Neural crest cell (in vitro differentiated cells): Measurements from ENCODE around the gene SRMS. TPM values are rescaled to one million over a fixed set of nuclear protein-coding genes. Genes with fewer than 3 reads are reported as not detected.

Experiments used
- DNase-seq: peaks from one replicate; pipeline ENCODE4 v3.0.0; 2021; ENCODE audit warnings: low read depth, mixed read lengths, low spot score
- H3K27ac Mint-ChIP-seq: one replicate; pipeline ENCODE4 v1.8.0; 2021; ENCODE audit warnings: mild to moderate bottlenecking, mixed read lengths; ENCODE audit not compliant: unreplicated experiment
- H3K27me3 Mint-ChIP-seq: 2 replicates; pipeline ENCODE4 v1.8.0; 2021; ENCODE audit warnings: low read depth, mild to moderate bottlenecking, mixed read lengths
- H3K36me3 Mint-ChIP-seq: 2 replicates; pipeline ENCODE4 v1.8.0; 2021; ENCODE audit warnings: low read depth, mild to moderate bottlenecking, mixed read lengths
- H3K4me1 Mint-ChIP-seq: 2 replicates; pipeline ENCODE4 v1.8.0; 2021; ENCODE audit warnings: mixed read lengths
- H3K4me3 Mint-ChIP-seq: one replicate; pipeline ENCODE4 v1.8.0; 2021; ENCODE audit warnings: mild to moderate bottlenecking, mixed read lengths
- H3K9me3 Mint-ChIP-seq: 2 replicates; pipeline ENCODE4 v1.8.0; 2021; ENCODE audit warnings: mixed read lengths
- total RNA-seq: library from RNA; stranded (reverse); gene quantifications from 2 replicates; pipeline ENCODE4 v1.2.1, GENCODE V29; 2021
- TF ChIP-seq, protein P1 (sequence below): fragments of 200-600 bp; sonication (generic); conservative IDR thresholded peaks from 2 replicates; pipeline ENCODE4 v1.5.0; 2021; ENCODE audit warnings: antibody characterized with exemption, mild to moderate bottlenecking

Gene SRMS
- total RNA-seq, 1 donor from 2014 or later, result not detected

DNA sequence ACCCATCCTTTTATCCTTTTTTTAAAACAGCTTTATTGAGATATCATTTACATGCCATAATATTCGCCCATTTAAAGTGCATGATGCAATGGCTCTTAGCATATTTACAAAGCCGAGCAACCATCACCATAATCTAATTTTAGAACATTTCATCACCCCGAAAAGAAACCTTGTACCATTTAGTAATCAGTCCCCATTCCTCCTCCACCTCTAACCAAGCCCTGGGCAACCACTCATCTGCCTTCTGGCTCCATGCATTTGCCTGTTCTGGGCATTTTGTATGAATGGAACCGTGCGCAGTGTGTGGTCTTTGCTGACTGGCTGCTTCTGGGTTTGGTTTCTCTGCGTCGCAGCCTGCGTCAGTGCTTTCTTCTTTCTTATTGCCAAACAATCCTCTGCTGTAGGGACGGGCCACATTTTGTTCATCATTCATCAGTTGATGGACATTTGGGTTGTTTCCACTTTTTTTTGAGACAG is 38.4 kb downstream of the SRMS start:
- TF ChIP-seq, protein P1, sequence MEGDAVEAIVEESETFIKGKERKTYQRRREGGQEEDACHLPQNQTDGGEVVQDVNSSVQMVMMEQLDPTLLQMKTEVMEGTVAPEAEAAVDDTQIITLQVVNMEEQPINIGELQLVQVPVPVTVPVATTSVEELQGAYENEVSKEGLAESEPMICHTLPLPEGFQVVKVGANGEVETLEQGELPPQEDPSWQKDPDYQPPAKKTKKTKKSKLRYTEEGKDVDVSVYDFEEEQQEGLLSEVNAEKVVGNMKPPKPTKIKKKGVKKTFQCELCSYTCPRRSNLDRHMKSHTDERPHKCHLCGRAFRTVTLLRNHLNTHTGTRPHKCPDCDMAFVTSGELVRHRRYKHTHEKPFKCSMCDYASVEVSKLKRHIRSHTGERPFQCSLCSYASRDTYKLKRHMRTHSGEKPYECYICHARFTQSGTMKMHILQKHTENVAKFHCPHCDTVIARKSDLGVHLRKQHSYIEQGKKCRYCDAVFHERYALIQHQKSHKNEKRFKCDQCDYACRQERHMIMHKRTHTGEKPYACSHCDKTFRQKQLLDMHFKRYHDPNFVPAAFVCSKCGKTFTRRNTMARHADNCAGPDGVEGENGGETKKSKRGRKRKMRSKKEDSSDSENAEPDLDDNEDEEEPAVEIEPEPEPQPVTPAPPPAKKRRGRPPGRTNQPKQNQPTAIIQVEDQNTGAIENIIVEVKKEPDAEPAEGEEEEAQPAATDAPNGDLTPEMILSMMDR, result no peak
- Mint-ChIP-seq H3K27ac (no peak overlapping the region), H3K4me3 (no peak overlapping the region), H3K36me3 (peaks cover under 1% of the 10 kb centered on the region), H3K27me3 (peaks cover 46% of the 10 kb centered on the region), H3K9me3 (peaks cover 4% of the 10 kb centered on the region), H3K4me1 (peaks cover under 1% of the 10 kb centered on the region)
- no peak for DNase-seq

GRCh38 chr20:63508072-63508768 is 39.3 kb downstream of the SRMS start:
- no peak overlapping the region for H3K27ac Mint-ChIP-seq
- DNase-seq, result no peak
- peaks cover 1% of the 10 kb centered on the region for H3K9me3 Mint-ChIP-seq
- H3K4me3 Mint-ChIP-seq, result no peak overlapping the region
- H3K36me3 Mint-ChIP-seq, result peaks cover 2% of the 10 kb centered on the region
- TF ChIP-seq, protein P1, result no peak
- H3K4me1 Mint-ChIP-seq, result peaks cover 5% of the 10 kb centered on the region
- H3K27me3 Mint-ChIP-seq, result peaks cover 49% of the 10 kb centered on the region

GRCh38 chr20:63507083-63507743 is 40.3 kb downstream of the SRMS start:
- peaks cover 40% of the 10 kb centered on the region for H3K27me3 Mint-ChIP-seq
- no peak overlapping the region for H3K27ac Mint-ChIP-seq
- H3K4me3 Mint-ChIP-seq, result no peak overlapping the region
- H3K4me1 Mint-ChIP-seq, result peaks cover 5% of the 10 kb centered on the region
- H3K9me3 Mint-ChIP-seq, result no peaks in the 10 kb centered on the region
- TF ChIP-seq, protein P1, result no peak
- H3K36me3 Mint-ChIP-seq, result peaks cover 2% of the 10 kb centered on the region
- no peak for DNase-seq

DNA sequence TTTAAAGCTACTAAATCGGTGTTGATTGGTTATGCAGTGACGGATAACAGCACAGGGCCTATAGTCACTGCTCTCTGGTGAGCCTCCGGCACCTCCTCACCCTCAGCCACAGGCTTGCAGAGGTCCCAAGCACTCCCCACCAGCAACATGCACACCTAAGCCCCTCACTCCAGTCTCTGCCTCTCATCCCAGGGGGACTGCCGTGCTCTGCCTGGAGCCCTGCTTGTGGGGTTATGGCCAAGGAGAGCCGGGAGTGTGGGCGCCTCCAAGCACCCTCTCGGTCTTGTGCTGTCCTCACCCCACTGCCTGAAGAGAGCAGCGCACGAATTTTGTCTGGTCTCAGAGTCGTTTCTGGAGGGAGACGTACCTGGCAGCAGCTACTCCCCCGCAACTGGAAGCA is 41.8 kb downstream of the SRMS start:
- peaks cover 5% of the 10 kb centered on the region for H3K4me1 Mint-ChIP-seq
- H3K27ac Mint-ChIP-seq, result no peak overlapping the region
- H3K9me3 Mint-ChIP-seq, result no peaks in the 10 kb centered on the region
- peaks cover 43% of the 10 kb centered on the region for H3K27me3 Mint-ChIP-seq
- H3K4me3 Mint-ChIP-seq, result no peak overlapping the region
- DNase-seq, result no peak
- peaks cover 2% of the 10 kb centered on the region for H3K36me3 Mint-ChIP-seq
- TF ChIP-seq, protein P1, result no peak

DNA sequence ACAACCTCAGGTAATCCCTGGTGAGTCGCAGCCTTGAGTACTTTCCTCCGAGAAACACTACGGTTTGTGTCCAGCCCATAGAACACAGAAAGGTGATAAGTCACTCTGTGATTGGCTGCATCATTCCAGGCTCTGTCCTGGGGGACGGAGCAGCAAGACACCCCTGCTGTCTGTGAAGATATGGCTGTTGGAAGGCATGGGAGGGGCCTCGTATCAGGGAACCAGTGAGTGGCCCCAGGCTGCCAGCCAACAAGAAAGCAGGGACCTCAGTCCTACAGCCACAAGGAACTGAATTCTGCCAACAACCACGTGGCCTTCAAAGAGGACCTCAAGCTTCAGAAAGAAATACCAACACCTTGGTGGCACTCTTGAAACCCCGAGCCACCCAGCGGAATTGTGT is 42.3 kb downstream of the SRMS start:
- peaks cover 41% of the 10 kb centered on the region for H3K27me3 Mint-ChIP-seq
- no peak overlapping the region for H3K27ac Mint-ChIP-seq
- peaks cover 2% of the 10 kb centered on the region for H3K36me3 Mint-ChIP-seq
- DNase-seq, result no peak
- H3K9me3 Mint-ChIP-seq, result no peaks in the 10 kb centered on the region
- H3K4me1 Mint-ChIP-seq, result peaks cover 5% of the 10 kb centered on the region
- H3K4me3 Mint-ChIP-seq, result no peak overlapping the region
- TF ChIP-seq, protein P1, result no peak
